IPS-20b (cell line): ENCODE results near the gene MGAT5B.
"Not testable (repeated sequence)": the region's sequence is repeated elsewhere in the genome, so short reads cannot be mapped to it uniquely, and the experiment has no call there.

Source experiments
- H3K27ac ChIP-seq: one replicate; pipeline ENCODE4 v1.5.1; 2013; ENCODE audit warnings: low read length
- H3K27me3 ChIP-seq: 2 replicates; pipeline ENCODE4 v1.6.1; 2013; ENCODE audit warnings: mild to moderate bottlenecking, low read length, inconsistent platforms; ENCODE audit not compliant: insufficient read depth
- H3K36me3 ChIP-seq: 2 replicates; pipeline ENCODE4 v1.6.1; 2013; ENCODE audit warnings: low read depth, mild to moderate bottlenecking, inconsistent platforms, low read length, moderate library complexity; ENCODE audit not compliant: insufficient read depth
- H3K4me1 ChIP-seq: 2 replicates; pipeline ENCODE4 v1.6.1; 2013; ENCODE audit warnings: mild to moderate bottlenecking, control low read depth, inconsistent platforms, low read length, moderate library complexity; ENCODE audit not compliant: insufficient read depth
- H3K4me3 ChIP-seq: 2 replicates; pipeline ENCODE4 v1.5.1; 2013; ENCODE audit warnings: mild to moderate bottlenecking, low read length, inconsistent platforms
- H3K9ac ChIP-seq: 2 replicates; pipeline ENCODE4 v1.6.1; 2013; ENCODE audit warnings: low read depth, mild to moderate bottlenecking, inconsistent platforms, low read length, moderate library complexity
- H3K9me3 ChIP-seq: 2 replicates; pipeline ENCODE4 v1.6.1; 2013; ENCODE audit warnings: mild to moderate bottlenecking, low read depth, low read length, inconsistent platforms; ENCODE audit not compliant: insufficient read depth

MGAT5B gene

GRCh38 chr17:76974721-76975120, 106.5 kb downstream of the MGAT5B start:
- Histone ChIP-seq H3K27ac (no peak overlapping the region), H3K36me3 (no peaks in the 10 kb centered on the region), H3K4me1 (peaks cover 16% of the 10 kb centered on the region; the same call in 1 of the 2 replicates), H3K9me3 (no peaks in the 10 kb centered on the region; the same call in 1 of the 2 replicates), H3K9ac (no peak overlapping the region), H3K27me3 (no peaks in the 10 kb centered on the region), H3K4me3 (no peak overlapping the region)

GRCh38 chr17:76978050-76978449, 109.8 kb downstream of the MGAT5B start:
- not testable (repeated sequence) for H3K27ac ChIP-seq, H3K9ac ChIP-seq, H3K9me3 ChIP-seq, H3K4me1 ChIP-seq, H3K36me3 ChIP-seq, H3K4me3 ChIP-seq, H3K27me3 ChIP-seq

GRCh38 chr17:76981545-76982295, 113.5 kb downstream of the MGAT5B start:
- no peak overlapping the region for H3K9ac ChIP-seq
- no peak overlapping the region for H3K27ac ChIP-seq
- H3K9me3 ChIP-seq, result no peaks in the 10 kb centered on the region; the same call in 1 of the 2 replicates
- no peaks in the 10 kb centered on the region for H3K36me3 ChIP-seq
- no peak overlapping the region for H3K4me3 ChIP-seq
- H3K4me1 ChIP-seq, result no peaks in the 10 kb centered on the region
- no peaks in the 10 kb centered on the region for H3K27me3 ChIP-seq

- H3K4me3 ChIP-seq, result no peak overlapping the region
- H3K27me3 ChIP-seq, result no peaks in the 10 kb centered on the region
- no peaks in the 10 kb centered on the region for H3K4me1 ChIP-seq
- no peaks in the 10 kb centered on the region for H3K36me3 ChIP-seq
- no peaks in the 10 kb centered on the region; the same call in 1 of the 2 replicates for H3K9me3 ChIP-seq
- H3K27ac ChIP-seq, result no peak overlapping the region
- H3K9ac ChIP-seq, result no peak overlapping the region
These were observed 114.3 kb downstream of the MGAT5B start for GRCh38 chr17:76982408-76983074.

- Histone ChIP-seq H3K9ac (no peak overlapping the region), H3K9me3 (no peaks in the 10 kb centered on the region), H3K27me3 (no peaks in the 10 kb centered on the region), H3K4me1 (no peaks in the 10 kb centered on the region), H3K27ac (no peak overlapping the region), H3K4me3 (no peak overlapping the region), H3K36me3 (no peaks in the 10 kb centered on the region)
These were observed 115.0 kb downstream of the MGAT5B start for GRCh38 chr17:76983075-76983775.

- H3K36me3 ChIP-seq, result no peaks in the 10 kb centered on the region
- H3K4me3 ChIP-seq, result no peak overlapping the region
- H3K4me1 ChIP-seq, result no peaks in the 10 kb centered on the region
- H3K27me3 ChIP-seq, result no peaks in the 10 kb centered on the region
- H3K27ac ChIP-seq, result no peak overlapping the region
- H3K9me3 ChIP-seq, result no peaks in the 10 kb centered on the region
- no peak overlapping the region for H3K9ac ChIP-seq
These were observed 118.2 kb downstream of the MGAT5B start for GRCh38 chr17:76986365-76986764.

- no peaks in the 10 kb centered on the region for H3K27me3 ChIP-seq
- H3K9ac ChIP-seq, result no peak overlapping the region
- no peaks in the 10 kb centered on the region for H3K36me3 ChIP-seq
- no peak overlapping the region for H3K27ac ChIP-seq
- no peak overlapping the region for H3K4me3 ChIP-seq
- no peaks in the 10 kb centered on the region for H3K4me1 ChIP-seq
- H3K9me3 ChIP-seq, result no peaks in the 10 kb centered on the region
These were observed 119.4 kb downstream of the MGAT5B start for GRCh38 chr17:76987486-76988093.

GRCh38 chr17:76988796-76989195, 120.6 kb downstream of the MGAT5B start:
- Histone ChIP-seq H3K27me3 (no peaks in the 10 kb centered on the region), H3K9me3 (no peaks in the 10 kb centered on the region), H3K9ac (no peak overlapping the region), H3K4me3 (no peak overlapping the region), H3K36me3 (no peaks in the 10 kb centered on the region), H3K4me1 (no peaks in the 10 kb centered on the region), H3K27ac (no peak overlapping the region)

- Histone ChIP-seq H3K4me1 (peaks cover 3% of the 10 kb centered on the region; the same call in 1 of the 2 replicates), H3K27me3 (no peaks in the 10 kb centered on the region), H3K9ac (no peak overlapping the region), H3K4me3 (no peak overlapping the region), H3K36me3 (no peaks in the 10 kb centered on the region), H3K27ac (no peak overlapping the region), H3K9me3 (no peaks in the 10 kb centered on the region)
These were observed 121.3 kb downstream of the MGAT5B start for GRCh38 chr17:76989519-76989918.

GRCh38 chr17:76992891-76993290, 124.7 kb downstream of the MGAT5B start:
- no peak overlapping the region for H3K9ac ChIP-seq
- H3K9me3 ChIP-seq, result no peaks in the 10 kb centered on the region
- H3K4me3 ChIP-seq, result no peak overlapping the region
- H3K36me3 ChIP-seq, result no peaks in the 10 kb centered on the region
- H3K4me1 ChIP-seq, result peaks cover 22% of the 10 kb centered on the region; the same call in 1 of the 2 replicates
- no peaks in the 10 kb centered on the region for H3K27me3 ChIP-seq
- H3K27ac ChIP-seq, result no peak overlapping the region

GRCh38 chr17:76993651-76994050, 125.4 kb downstream of the MGAT5B start:
- Histone ChIP-seq H3K36me3 (no peaks in the 10 kb centered on the region), H3K27ac (no peak overlapping the region), H3K27me3 (no peaks in the 10 kb centered on the region), H3K4me1 (peaks cover 22% of the 10 kb centered on the region; the same call in 1 of the 2 replicates), H3K9ac (no peak overlapping the region), H3K9me3 (no peaks in the 10 kb centered on the region), H3K4me3 (no peak overlapping the region)
